H1 (cell line): ENCODE data around the gene MEP1A. TPM values are rescaled to one million over a fixed set of nuclear protein-coding genes. Genes with fewer than 3 reads are reported as not detected.
A peak's percentile ranks its signal among the peaks of the same experiment; 100 is the strongest.

Experiments
- CTCF ChIA-PET: fragments of 300-600 bp; sonication (Branson Sonifier 250); formaldehyde crosslinking; loops from one replicate; lab custom pipeline; 2021; ENCODE audit not compliant: partially characterized antibody; lab: Charles Lee
- POLR2A ChIA-PET: fragments of 300-600 bp; sonication (Branson Sonifier 250); formaldehyde crosslinking; loops from one replicate; lab custom pipeline; 2021; ENCODE audit warnings: inconsistent platforms; ENCODE audit not compliant: partially characterized antibody; lab: Charles Lee
- DNase-seq, 2 experiments: peaks; one replicate each; pipeline versions ENCODE4 v3.0.0 to v3.0.0-alpha.2; 2010 to 2022; ENCODE audit warnings: low spot score in 2 of 2, low read depth in 1 of 2, mixed read lengths in 1 of 2
- FAIRE-seq: peaks from 2 replicates; lab custom pipeline; 2011; peaks lifted over from hg19 to GRCh38; lab: Jason Lieb, UNC
- H2AFZ ChIP-seq: 2 replicates; pipeline ENCODE4 v1.8.1; 2012; ENCODE audit warnings: low read length, inconsistent platforms
- H2AK5ac ChIP-seq: 2 replicates; pipeline ENCODE4 v1.6.1; 2013; ENCODE audit warnings: low read depth, low read length
- H2BK120ac ChIP-seq: replicated peaks from 2 replicates; pipeline ENCODE3; 2013; ENCODE audit warnings: low read depth, low read length, inconsistent platforms
- H2BK12ac ChIP-seq: 2 replicates; pipeline ENCODE4 v1.6.1; 2013; ENCODE audit warnings: low read depth, low read length
- H2BK15ac ChIP-seq: 2 replicates; pipeline ENCODE4 v1.6.1; 2013; ENCODE audit warnings: low read length
- H2BK20ac ChIP-seq: 2 replicates; pipeline ENCODE4 v1.6.1; 2013; ENCODE audit warnings: low read length
- H2BK5ac ChIP-seq: 2 replicates; pipeline ENCODE4 v1.6.1; 2013; ENCODE audit warnings: low read depth, low read length
- H3K14ac ChIP-seq: 2 replicates; pipeline ENCODE4 v1.6.1; 2013; ENCODE audit warnings: inconsistent platforms; ENCODE audit not compliant: insufficient read length
- H3K18ac ChIP-seq: 2 replicates; pipeline ENCODE4 v1.6.1; 2013; ENCODE audit warnings: low read length; ENCODE audit errors: extremely low read depth
- H3K23ac ChIP-seq: 2 replicates; pipeline ENCODE4 v1.6.1; 2013; ENCODE audit warnings: inconsistent platforms; ENCODE audit not compliant: insufficient read length
- H3K23me2 ChIP-seq: 2 replicates; pipeline ENCODE4 v1.6.1; 2013; ENCODE audit warnings: low read depth, low read length
- H3K27ac ChIP-seq: 2 replicates; pipeline ENCODE4 v1.6.1; 2011; ENCODE audit warnings: low read depth, low read length, inconsistent platforms
- H3K27me3 ChIP-seq, 4 experiments: replicated peaks in 1 of 4; 1 replicate in 1 of 4; 2 replicates in 3 of 4; pipeline versions ENCODE4 v1.6.1 to v1.8.1; 2011 to 2013; ENCODE audit warnings: low read length in 3 of 4, mild to moderate bottlenecking in 3 of 4, inconsistent platforms in 2 of 4, mixed read lengths in 2 of 4, moderate library complexity in 1 of 4; ENCODE audit not compliant: control insufficient read depth in 3 of 4, insufficient read depth in 3 of 4; ENCODE audit errors: extremely low read depth in 1 of 4
- H3K36me3 ChIP-seq, 4 experiments: 2 replicates each; pipeline versions ENCODE4 v1.6.1 to v1.8.1; 2011 to 2013; ENCODE audit warnings: mild to moderate bottlenecking in 4 of 4, low read length in 3 of 4, moderate library complexity in 2 of 4, control low read depth in 1 of 4, inconsistent platforms in 1 of 4; ENCODE audit not compliant: insufficient read depth in 4 of 4, control insufficient read depth in 2 of 4
- H3K4ac ChIP-seq: replicated peaks from 2 replicates; pipeline ENCODE3; 2013; ENCODE audit warnings: low read length, low read depth, mixed read lengths, inconsistent platforms; ENCODE audit not compliant: insufficient read length
- H3K4me1 ChIP-seq, 4 experiments: replicated peaks in 1 of 4; 1 replicate in 1 of 4; 2 replicates in 3 of 4; pipeline versions ENCODE4 v1.6.1 to v1.8.1; 2011 to 2013; ENCODE audit warnings: low read length in 3 of 4, inconsistent platforms in 2 of 4, mixed read lengths in 1 of 4; ENCODE audit not compliant: insufficient read depth in 4 of 4, control insufficient read depth in 3 of 4
- H3K4me2 ChIP-seq, 2 experiments: 2 replicates each; pipeline versions ENCODE4 v1.6.1 to v1.8.1; 2011 to 2013; ENCODE audit warnings: low read depth in 2 of 2, low read length in 2 of 2, control low read depth in 1 of 2, inconsistent platforms in 1 of 2, mild to moderate bottlenecking in 1 of 2; ENCODE audit not compliant: insufficient read depth in 1 of 2
- H3K4me3 ChIP-seq, 4 experiments: fragments of 200-600, 300-600 bp in 1 of 4; sonication (generic), shearing (Covaris generic), sonication (Bioruptor Twin) in 1 of 4; 2 replicates each; pipeline versions ENCODE4 v1.5.1 to v1.8.1; 2011 to 2016; ENCODE audit warnings: low read length in 4 of 4, low read depth in 3 of 4, control low read depth in 2 of 4, inconsistent platforms in 2 of 4, mild to moderate bottlenecking in 2 of 4, mixed read lengths in 1 of 4, moderate library complexity in 1 of 4; ENCODE audit not compliant: insufficient read depth in 2 of 4; ENCODE audit errors: extremely low read depth in 1 of 4
- H3K56ac ChIP-seq: replicated peaks from 2 replicates; pipeline ENCODE3; 2013; ENCODE audit warnings: low read depth, mild to moderate bottlenecking, mixed read lengths, low read length, inconsistent platforms; ENCODE audit not compliant: insufficient read length
- H3K79me1 ChIP-seq: 2 replicates; pipeline ENCODE4 v1.6.1; 2013; ENCODE audit warnings: low read depth, low read length, control low read depth
- H3K79me2 ChIP-seq, 2 experiments: 2 replicates each; pipeline versions ENCODE4 v1.6.1 to v1.8.1; 2012 to 2013; ENCODE audit warnings: low read length in 2 of 2, mild to moderate bottlenecking in 2 of 2, inconsistent platforms in 1 of 2; ENCODE audit not compliant: insufficient read depth in 2 of 2, control insufficient read depth in 1 of 2
- H3K9ac ChIP-seq, 4 experiments: replicated peaks in 1 of 4; 1 replicate in 1 of 4; 2 replicates in 3 of 4; pipeline versions ENCODE4 v1.6.1 to v1.8.1; 2011 to 2013; ENCODE audit warnings: low read depth in 3 of 4, low read length in 3 of 4, control low read depth in 2 of 4, mild to moderate bottlenecking in 2 of 4, moderate library complexity in 2 of 4, inconsistent platforms in 1 of 4; ENCODE audit errors: extremely low read depth in 1 of 4
- H3K9me3 ChIP-seq, 2 experiments: 2 replicates each; pipeline versions ENCODE4 v1.6.1 to v1.8.1; 2012 to 2013; ENCODE audit warnings: mild to moderate bottlenecking in 2 of 2, moderate library complexity in 2 of 2, control low read depth in 1 of 2, inconsistent platforms in 1 of 2, low read depth in 1 of 2, low read length in 1 of 2, mixed read lengths in 1 of 2; ENCODE audit not compliant: insufficient read depth in 2 of 2
- H4K20me1 ChIP-seq, 2 experiments: replicated peaks in 1 of 2; 2 replicates each; pipeline versions ENCODE3 to v1.8.1; 2011 to 2013; ENCODE audit warnings: inconsistent platforms in 2 of 2, low read length in 2 of 2, mild to moderate bottlenecking in 1 of 2; ENCODE audit not compliant: insufficient read depth in 2 of 2, control insufficient read depth in 1 of 2
- H4K5ac ChIP-seq: 2 replicates; pipeline ENCODE4 v1.6.1; 2013; ENCODE audit warnings: low read length, low read depth, mixed read lengths, inconsistent platforms; ENCODE audit not compliant: insufficient read length
- H4K8ac ChIP-seq: 2 replicates; pipeline ENCODE4 v1.8.0; 2013; ENCODE audit warnings: mild to moderate bottlenecking, moderate library complexity, low read length, inconsistent platforms; ENCODE audit not compliant: insufficient read depth; ENCODE audit errors: extremely low read depth
- H4K91ac ChIP-seq: replicated peaks from 2 replicates; pipeline ENCODE3; 2013; ENCODE audit warnings: low read length, mixed read lengths, inconsistent platforms; ENCODE audit not compliant: insufficient read length
- BACH1 ChIP-seq: IDR thresholded peaks from 2 replicates; pipeline ENCODE4 v1.6.1; 2012; ENCODE audit warnings: low read length, improper control_type of control experiment
- PHF8 ChIP-seq: fragments of 200-600 bp; sonication (generic); conservative IDR thresholded peaks from 2 replicates; pipeline ENCODE4 v1.7.1; 2012; ENCODE audit warnings: low read depth, mild to moderate bottlenecking, inconsistent platforms, low read length, moderate library complexity
- WGBS, 2 experiments: shearing (Covaris generic) in 1 of 2; methylation state at CpG; one replicate each; pipeline versions ENCODE4 v1.1.6 to v1.1.7; 2013 to 2015; ENCODE audit warnings: low lambda C conversion rate in 2 of 2, mixed read lengths in 2 of 2, inconsistent platforms in 1 of 2, low coverage in 1 of 2, missing lambda C conversion rate in 1 of 2; ENCODE audit not compliant: insufficient replicate concordance in 2 of 2, insufficient coverage in 1 of 2, insufficient read length in 1 of 2; ENCODE audit errors: extremely low coverage in 1 of 2, missing lambda C conversion rate in 1 of 2; 5-methylcytosine and 5-hydroxymethylcytosine counted together
- polyA plus RNA-seq, 7 experiments: library from polyadenylated mRNA; depleted of rRNA in 3 of 7; stranded (reverse) in 5 of 7; unstranded in 2 of 7; fragments of >200 nt in 5 of 7; fragments of 200-250 nt in 2 of 7; gene quantifications; 1 replicate in 5 of 7; 2 replicates in 1 of 7; 4 replicates in 1 of 7; pipeline versions ENCODE4 v1.2.1 to v1.2.3, GENCODE V29; 2011 to 2013; ENCODE audit warnings: missing spikeins in 2 of 7, mixed read lengths in 2 of 7
- total RNA-seq: library from RNA; stranded (reverse); fragmentation: NEBNext Ultra II Directional; extraction: Animal tissue kit (Norgen Biotek cat#: 25700); gene quantifications from 2 replicates; pipeline ENCODE4 v1.2.1, GENCODE V29; 2021

MEP1A gene
- total and polyA plus RNA-seq, 2 of the 8 experiments (the other 6 are each of a cell fraction or from before 2014, with no cell fraction given): 0.03 TPM; not detected in 1

DNA sequence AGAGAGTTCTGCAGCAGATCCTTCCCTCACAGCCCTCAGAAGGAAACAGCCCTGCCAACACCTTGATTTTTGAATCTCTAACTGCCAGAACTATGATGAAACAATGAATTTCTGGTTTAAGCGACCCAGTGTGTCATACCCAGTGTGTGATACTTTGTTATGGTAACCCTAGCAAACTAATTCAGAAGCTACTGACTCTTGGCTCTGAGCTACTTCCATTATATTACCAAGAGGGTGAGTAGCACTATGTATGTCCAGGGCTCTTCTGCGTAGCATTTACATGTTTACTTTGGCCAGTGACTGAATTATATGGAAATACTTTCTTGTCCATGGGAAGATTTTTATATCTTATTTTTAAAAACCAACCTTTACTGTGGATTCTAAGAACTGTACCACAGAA is 29.7 kb upstream of the MEP1A start:
- H2BK12ac ChIP-seq: no peak overlapping the region
- H2BK20ac ChIP-seq: no peak overlapping the region
- no peak overlapping the region for H2BK5ac ChIP-seq
- DNase-seq: no peak
- no peak overlapping the region for H2AK5ac ChIP-seq
- FAIRE-seq: no peak
- H3K14ac ChIP-seq: no peak overlapping the region
- no peak overlapping the region for H3K56ac ChIP-seq
- no peaks in the 10 kb centered on the region for H3K36me3 ChIP-seq
- H3K4me1 ChIP-seq: no peaks in the 10 kb centered on the region
- no peak overlapping the region for H3K27ac ChIP-seq
- no peak overlapping the region for H2BK120ac ChIP-seq
- WGBS, 2 experiments: 92% methylated on average over 2 of the region's 2 CpGs; no CpG with 5 or more reads in 1 of the 2 experiments
- no peak overlapping the region for H3K18ac ChIP-seq
- no peaks in the 10 kb centered on the region for H3K27me3 ChIP-seq
- no peak overlapping the region for H4K8ac ChIP-seq
- H3K23ac ChIP-seq: no peak overlapping the region
- ChIA-PET CTCF (interaction anchor here (1.0 kb wide), 1 partner anchor 14 kb away, joined by 3 read pairs; no protein-coding TSS in a partner anchor), POLR2A (no interaction called here)
- no peak overlapping the region for H3K4ac ChIP-seq
- H3K4me3 ChIP-seq: no peak overlapping the region
- H4K5ac ChIP-seq: no peak overlapping the region
- H3K79me2 ChIP-seq: no peaks in the 10 kb centered on the region
- no peak overlapping the region for H3K4me2 ChIP-seq
- H2BK15ac ChIP-seq: no peak overlapping the region
- H4K20me1 ChIP-seq: no peaks in the 10 kb centered on the region
- H4K91ac ChIP-seq: no peak overlapping the region
- H3K9me3 ChIP-seq: no peaks in the 10 kb centered on the region
- 0 out of 2 replicates have a peak overlapping the region, but pooled peaks have one; percentile 19 for H2AFZ ChIP-seq
- no peaks in the 10 kb centered on the region for H3K79me1 ChIP-seq
- no peaks in the 10 kb centered on the region for H3K23me2 ChIP-seq
- no peak overlapping the region for H3K9ac ChIP-seq
- TF ChIP-seq BACH1: no peak
- TF ChIP-seq PHF8: no peak
